ENCODE measurements around the gene CACNA1C. TPM values are rescaled to one million over a fixed set of nuclear protein-coding genes. Genes with fewer than 3 reads are reported as not detected.
"Not testable (repeated sequence)": the region's sequence is repeated elsewhere in the genome, so short reads cannot be mapped to it uniquely, and the experiment has no call there.

CACNA1C gene
- polyA plus RNA-seq, 5 donors, result 10.1 to 15.2 (median 10.7) TPM

- no peak for DNase-seq
Observed at GRCh38 chr12:2477009-2477766, 424.4 kb downstream of the CACNA1C start.

GRCh38 chr12:2479851-2480535 is 427.2 kb downstream of the CACNA1C start:
- no peak for DNase-seq

- no peak for DNase-seq
Observed at GRCh38 chr12:2481346-2481745, 428.6 kb downstream of the CACNA1C start.

- DNase-seq, result no peak
Observed at GRCh38 chr12:2481951-2482350, 429.2 kb downstream of the CACNA1C start.

- no peak for DNase-seq
Observed at GRCh38 chr12:2482938-2483660, 430.3 kb downstream of the CACNA1C start.

GRCh38 chr12:2483713-2484112 is 430.9 kb downstream of the CACNA1C start:
- DNase-seq, result no peak

GRCh38 chr12:2484141-2484776 is 431.5 kb downstream of the CACNA1C start:
- no peak for DNase-seq

- DNase-seq, result no peak
Observed at GRCh38 chr12:2485681-2486080, 432.9 kb downstream of the CACNA1C start.

- no peak for DNase-seq
Observed at GRCh38 chr12:2486796-2487195, 434.0 kb downstream of the CACNA1C start.

GRCh38 chr12:2487278-2487677 is 434.5 kb downstream of the CACNA1C start:
- DNase-seq, result no peak

GRCh38 chr12:2488131-2488530 is 435.3 kb downstream of the CACNA1C start:
- no peak for DNase-seq

GRCh38 chr12:2488596-2488995 is 435.8 kb downstream of the CACNA1C start:
- no peak for DNase-seq

- no peak for DNase-seq
Observed at GRCh38 chr12:2489275-2489674, 436.5 kb downstream of the CACNA1C start.

GRCh38 chr12:2490831-2491230 is 438.0 kb downstream of the CACNA1C start:
- no peak for DNase-seq

- not testable (repeated sequence) for DNase-seq
Observed at GRCh38 chr12:2491349-2491748, 438.6 kb downstream of the CACNA1C start.

- no peak for DNase-seq
Observed at GRCh38 chr12:2492236-2492635, 439.4 kb downstream of the CACNA1C start.

- DNase-seq, result no peak
Observed at GRCh38 chr12:2493086-2493485, 440.3 kb downstream of the CACNA1C start.

GRCh38 chr12:2494486-2495192 is 441.9 kb downstream of the CACNA1C start:
- DNase-seq, result peak; percentile 74 to 80

- DNase-seq, result no peak
Observed at GRCh38 chr12:2495417-2496112, 442.8 kb downstream of the CACNA1C start.

GRCh38 chr12:2498964-2499500 is 446.2 kb downstream of the CACNA1C start:
- DNase-seq, result no peak
